Natural killer cell (primary cell): ENCODE data around the gene ALKBH7. TPM values are rescaled to one million over a fixed set of nuclear protein-coding genes. Genes with fewer than 3 reads are reported as not detected.
"Not testable (repeated sequence)": the region's sequence is repeated elsewhere in the genome, so short reads cannot be mapped to it uniquely, and the experiment has no call there.

Source experiments
- ATAC-seq, 3 donors: fragments of 150-1000 bp in 2 of 3; fragments of 200-7000 bp in 1 of 3; cut with Tn5 transposase; 1 replicate in 1 of 3; 2 replicates in 2 of 3; pipeline ENCODE4 v1.10.0; 2021; ENCODE audit warnings: mild to moderate bottlenecking in 2 of 3, moderate library complexity in 2 of 3
- DNase-seq, 2 donors: peaks; one replicate each; pipeline versions ENCODE4 v3.0.0 to v3.0.0-alpha.2; 2013 to 2021; ENCODE audit warnings: mixed read lengths in 1 of 2
- H3K27ac ChIP-seq: one replicate; pipeline ENCODE4 v1.5.1; 2013; ENCODE audit warnings: mild to moderate bottlenecking, low read length
- H3K27me3 ChIP-seq: one replicate; pipeline ENCODE4 v1.6.1; 2013; ENCODE audit warnings: low read length; ENCODE audit not compliant: control insufficient read depth, insufficient read depth
- H3K36me3 ChIP-seq: one replicate; pipeline ENCODE4 v1.6.1; 2013; ENCODE audit warnings: low read length; ENCODE audit not compliant: control insufficient read depth, insufficient read depth
- H3K4me1 ChIP-seq: one replicate; pipeline ENCODE4 v1.6.1; 2013; ENCODE audit warnings: low read length; ENCODE audit not compliant: control insufficient read depth, insufficient read depth
- H3K4me3 ChIP-seq: one replicate; pipeline ENCODE4 v1.5.1; 2013; ENCODE audit warnings: low read length
- H3K9me3 ChIP-seq: one replicate; pipeline ENCODE4 v1.6.1; 2013; ENCODE audit warnings: low read length; ENCODE audit not compliant: control insufficient read depth, insufficient read depth
- H3K27ac Mint-ChIP-seq, 2 donors: one replicate each; pipeline ENCODE4 v1.8.0; 2022; ENCODE audit warnings: mild to moderate bottlenecking in 2 of 2, mixed read lengths in 2 of 2, moderate library complexity in 1 of 2
- H3K27me3 Mint-ChIP-seq, 2 donors: one replicate each; pipeline ENCODE4 v1.8.0; 2022; ENCODE audit warnings: low read depth in 2 of 2, mixed read lengths in 2 of 2
- H3K36me3 Mint-ChIP-seq: one replicate; pipeline ENCODE4 v1.8.0; 2022; ENCODE audit warnings: mixed read lengths
- H3K4me1 Mint-ChIP-seq, 2 donors: one replicate each; pipeline ENCODE4 v1.8.0; 2022; ENCODE audit warnings: mixed read lengths in 2 of 2
- H3K4me3 Mint-ChIP-seq: one replicate; pipeline ENCODE4 v1.8.0; 2022; ENCODE audit warnings: mild to moderate bottlenecking, moderate library complexity, mixed read lengths
- H3K9me3 Mint-ChIP-seq, 2 donors: one replicate each; pipeline ENCODE4 v1.8.0; 2022; ENCODE audit warnings: mixed read lengths in 2 of 2
- WGBS: methylation state at CpG from one replicate; pipeline ENCODE4 v1.1.7; 2013; ENCODE audit warnings: missing lambda C conversion rate; ENCODE audit not compliant: insufficient coverage; 5-methylcytosine and 5-hydroxymethylcytosine counted together
- intact Hi-C: fragments of 100-400 bp; cut with micrococcal nuclease; formaldehyde crosslinking; loops from one replicate; pipeline ENCODE4 v1.14.2; 2022
- total RNA-seq, 4 donors: library from RNA; stranded (reverse); fragments of 120-200 nt in 1 of 4; gene quantifications; one replicate each; pipeline versions ENCODE4 v1.2.3 to v1.2.4, GENCODE V29; 2013 to 2022
- TF ChIP-seq, protein P1 (sequence below): fragments of 200-600 bp; IDR thresholded peaks from one replicate; pipeline ENCODE4 v1.8.0; 2022; ENCODE audit warnings: antibody characterized with exemption

The ALKBH7 gene
- total RNA-seq, 3 donors from 2014 or later (not counting 1 experiment from before 2014, with no cell fraction given), result 23.7 to 30.4 (median 25.9) TPM

GRCh38 chr19:6352381-6353165 lies 20.0 kb upstream of the ALKBH7 start:
- DNase-seq (no peak), ATAC-seq (no peak)
- H3K36me3 Mint-ChIP-seq, result no peaks in the 10 kb centered on the region
- 100% methylated on average over 2 of the region's 2 CpGs for WGBS
- intact Hi-C loops, result no loop called here
- TF ChIP-seq, protein P1, sequence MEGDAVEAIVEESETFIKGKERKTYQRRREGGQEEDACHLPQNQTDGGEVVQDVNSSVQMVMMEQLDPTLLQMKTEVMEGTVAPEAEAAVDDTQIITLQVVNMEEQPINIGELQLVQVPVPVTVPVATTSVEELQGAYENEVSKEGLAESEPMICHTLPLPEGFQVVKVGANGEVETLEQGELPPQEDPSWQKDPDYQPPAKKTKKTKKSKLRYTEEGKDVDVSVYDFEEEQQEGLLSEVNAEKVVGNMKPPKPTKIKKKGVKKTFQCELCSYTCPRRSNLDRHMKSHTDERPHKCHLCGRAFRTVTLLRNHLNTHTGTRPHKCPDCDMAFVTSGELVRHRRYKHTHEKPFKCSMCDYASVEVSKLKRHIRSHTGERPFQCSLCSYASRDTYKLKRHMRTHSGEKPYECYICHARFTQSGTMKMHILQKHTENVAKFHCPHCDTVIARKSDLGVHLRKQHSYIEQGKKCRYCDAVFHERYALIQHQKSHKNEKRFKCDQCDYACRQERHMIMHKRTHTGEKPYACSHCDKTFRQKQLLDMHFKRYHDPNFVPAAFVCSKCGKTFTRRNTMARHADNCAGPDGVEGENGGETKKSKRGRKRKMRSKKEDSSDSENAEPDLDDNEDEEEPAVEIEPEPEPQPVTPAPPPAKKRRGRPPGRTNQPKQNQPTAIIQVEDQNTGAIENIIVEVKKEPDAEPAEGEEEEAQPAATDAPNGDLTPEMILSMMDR, result no peak
- H3K9me3 Mint-ChIP-seq, result no peaks in the 10 kb centered on the region
- Histone ChIP-seq H3K27me3 (no peaks in the 10 kb centered on the region), H3K36me3 (no peaks in the 10 kb centered on the region), H3K4me3 (no peak overlapping the region), H3K9me3 (no peaks in the 10 kb centered on the region), H3K27ac (no peak overlapping the region), H3K4me1 (no peaks in the 10 kb centered on the region)
- no peaks in the 10 kb centered on the region for H3K4me1 Mint-ChIP-seq
- no peak overlapping the region for H3K27ac Mint-ChIP-seq
- H3K4me3 Mint-ChIP-seq, result no peak overlapping the region
- peaks cover 0 to 5% of the 10 kb centered on the region in 2 donors for H3K27me3 Mint-ChIP-seq

GRCh38 chr19:6354098-6354674 lies 18.4 kb upstream of the ALKBH7 start:
- intact Hi-C loops, result no loop called here
- DNase-seq, result no peak
- H3K36me3 ChIP-seq, result no peaks in the 10 kb centered on the region
- no peak overlapping the region for H3K27ac ChIP-seq
- Mint-ChIP-seq H3K27ac (no peak overlapping the region), H3K9me3 (no peaks in the 10 kb centered on the region), H3K4me3 (no peak overlapping the region), H3K4me1 (no peaks in the 10 kb centered on the region), H3K27me3 (peaks cover 0 to 3% of the 10 kb centered on the region in 2 donors), H3K36me3 (no peaks in the 10 kb centered on the region)
- H3K9me3 ChIP-seq, result no peaks in the 10 kb centered on the region
- no peak for ATAC-seq
- no peak overlapping the region for H3K4me3 ChIP-seq
- TF ChIP-seq, protein P1, result no peak
- H3K4me1 ChIP-seq, result no peaks in the 10 kb centered on the region
- WGBS, result 72% methylated on average over 3 of the region's 4 CpGs
- no peaks in the 10 kb centered on the region for H3K27me3 ChIP-seq

- H3K9me3 Mint-ChIP-seq, ATAC-seq: not testable (repeated sequence)
These were observed 17.1 kb upstream of the ALKBH7 start for GRCh38 chr19:6355321-6356040.

GRCh38 chr19:6357174-6357573 lies 15.4 kb upstream of the ALKBH7 start:
- no peaks in the 10 kb centered on the region for H3K36me3 ChIP-seq
- H3K4me1 ChIP-seq, result peaks cover 12% of the 10 kb centered on the region
- no peak for ATAC-seq
- DNase-seq, result no peak
- peaks cover 0 to 3% of the 10 kb centered on the region in 2 donors for H3K27me3 Mint-ChIP-seq
- H3K9me3 ChIP-seq, result no peaks in the 10 kb centered on the region
- TF ChIP-seq, protein P1, result no peak
- H3K27me3 ChIP-seq, result no peaks in the 10 kb centered on the region
- H3K4me3 Mint-ChIP-seq, result no peak overlapping the region
- intact Hi-C loops, result no loop called here
- H3K4me1 Mint-ChIP-seq, result peaks cover 4 to 7% of the 10 kb centered on the region in 2 donors
- H3K36me3 Mint-ChIP-seq, result no peaks in the 10 kb centered on the region
- H3K27ac ChIP-seq, result no peak overlapping the region
- no peak overlapping the region for H3K4me3 ChIP-seq
- WGBS, result 90% methylated on average over 14 of the region's 14 CpGs
- no peaks in the 10 kb centered on the region for H3K9me3 Mint-ChIP-seq
- no peak overlapping the region for H3K27ac Mint-ChIP-seq

More at GRCh38 chr19:6355321-6356040, 17.1 kb upstream of the ALKBH7 start:
- H3K4me1 Mint-ChIP-seq, H3K4me3 Mint-ChIP-seq, DNase-seq, H3K27me3 ChIP-seq, H3K27ac Mint-ChIP-seq, intact Hi-C loops, H3K27me3 Mint-ChIP-seq, H3K27ac ChIP-seq, H3K9me3 ChIP-seq, H3K4me3 ChIP-seq, H3K4me1 ChIP-seq, H3K36me3 Mint-ChIP-seq, H3K36me3 ChIP-seq: not testable (repeated sequence)
- WGBS, result 97% methylated on average over 24 of the region's 46 CpGs
